Peyer's patch (tissue), 4 donors: ENCODE data around the gene CDKN2B. TPM values are rescaled to one million over a fixed set of nuclear protein-coding genes. Genes with fewer than 3 reads are reported as not detected.
A peak's percentile ranks its signal among the peaks of the same experiment; 100 is the strongest.

Experiments used
- DNase-seq, 3 donors: peaks; one replicate each; pipeline ENCODE4 v3.0.0-alpha.2; 2017 to 2019
- H3K27ac ChIP-seq, 4 donors: fragments of 200-600 bp; sonication (generic); one replicate each; pipeline ENCODE4 v1.5.1; 2016 to 2019
- H3K27me3 ChIP-seq, 2 donors: fragments of 200-600 bp; sonication (generic); one replicate each; pipeline ENCODE4 v1.5.1; 2019
- H3K36me3 ChIP-seq, 3 donors: fragments of 200-600 bp; sonication (generic); one replicate each; pipeline ENCODE4 v1.5.1; 2016 to 2019
- H3K4me1 ChIP-seq, 4 donors: fragments of 200-600 bp; sonication (generic); one replicate each; pipeline ENCODE4 v1.5.1; 2016 to 2019
- H3K4me3 ChIP-seq, 4 donors: fragments of 200-600 bp; sonication (generic); 1 replicate in 3 of 4; 2 replicates in 1 of 4; pipeline ENCODE4 v1.5.1; 2016 to 2019; ENCODE audit warnings: mild to moderate bottlenecking in 1 of 4
- H3K9me3 ChIP-seq, 4 donors: fragments of 200-600 bp; sonication (generic); one replicate each; pipeline ENCODE4 v1.5.1; 2016 to 2019; ENCODE audit warnings: mild to moderate bottlenecking in 1 of 4
- CTCF ChIP-seq, 6 experiments: fragments of 450-650 bp in 4 of 6; fragments of 200-600 bp in 2 of 6; sonication (generic) in 1 of 6; IDR thresholded peaks; one replicate each; pipeline ENCODE4 v1.5.1; 2017 to 2019; ENCODE audit warnings: antibody characterized with exemption in 6 of 6, mild to moderate bottlenecking in 3 of 6, moderate library complexity in 1 of 6
- POLR2A ChIP-seq, 2 donors: fragments of 450-650 bp; IDR thresholded peaks; one replicate each; pipeline ENCODE4 v1.5.1; 2017; ENCODE audit warnings: antibody characterized with exemption in 2 of 2, mild to moderate bottlenecking in 2 of 2, moderate library complexity in 2 of 2
- total RNA-seq, 4 donors: library from RNA; depleted of rRNA; stranded (reverse); fragments of >200 nt; gene quantifications; one replicate each; pipeline ENCODE4 v1.1.0, GENCODE V29; 2016

Gene CDKN2B
- total RNA-seq, 4 donors from 2014 or later = 15.7 to 375 (median 228) TPM

GRCh38 chr9:21969011-21969940 is 39.8 kb downstream of the CDKN2B start:
- peaks cover 0 to 15% (median 11%) of the 10 kb centered on the region in 4 donors for H3K4me1 ChIP-seq
- TF ChIP-seq CTCF (IDR thresholded peaks at IDR 0.05) (no peak), POLR2A (IDR thresholded peaks at IDR 0.05) (no peak)
- H3K27ac ChIP-seq = no peak overlapping the region
- no peaks in the 10 kb centered on the region for H3K36me3 ChIP-seq
- H3K4me3 ChIP-seq = no peak overlapping the region
- H3K9me3 ChIP-seq = peaks cover 0 to 8% (median 0%) of the 10 kb centered on the region in 4 donors
- no peak for DNase-seq
- peaks cover 5 to 78% of the 10 kb centered on the region in 2 donors for H3K27me3 ChIP-seq

- H3K36me3 ChIP-seq = no peaks in the 10 kb centered on the region
- no peak overlapping the region for H3K27ac ChIP-seq
- no peak overlapping the region for H3K4me3 ChIP-seq
- H3K9me3 ChIP-seq = peaks cover 0 to 8% (median 0%) of the 10 kb centered on the region in 4 donors
- peak in 1 of 3 donors; percentile 57 for DNase-seq
- no peak for TF ChIP-seq POLR2A (IDR thresholded peaks at IDR 0.05)
- TF ChIP-seq CTCF (IDR thresholded peaks at IDR 0.05) = no peak
- H3K27me3 ChIP-seq = peaks cover 5 to 70% of the 10 kb centered on the region in 2 donors
- peaks cover 0 to 11% (median 9%) of the 10 kb centered on the region in 4 donors for H3K4me1 ChIP-seq
Observed at GRCh38 chr9:21968331-21969010, 40.6 kb downstream of the CDKN2B start.

- Histone ChIP-seq H3K4me3 (no peak overlapping the region), H3K36me3 (no peaks in the 10 kb centered on the region), H3K27ac (no peak overlapping the region), H3K9me3 (peaks cover 0 to 8% (median 0%) of the 10 kb centered on the region in 4 donors), H3K4me1 (peaks cover 0 to 11% (median 9%) of the 10 kb centered on the region in 4 donors), H3K27me3 (peaks cover 0 to 69% of the 10 kb centered on the region in 2 donors)
- no peak for DNase-seq
- TF ChIP-seq CTCF (IDR thresholded peaks at IDR 0.05) (no peak), POLR2A (IDR thresholded peaks at IDR 0.05) (no peak)
Observed at GRCh38 chr9:21967702-21968101, 41.4 kb downstream of the CDKN2B start.

- TF ChIP-seq CTCF (IDR thresholded peaks at IDR 0.05) (no peak), POLR2A (IDR thresholded peaks at IDR 0.05) (no peak)
- Histone ChIP-seq H3K4me3 (no peak overlapping the region), H3K27me3 (peaks cover 0 to 65% of the 10 kb centered on the region in 2 donors), H3K27ac (no peak overlapping the region), H3K9me3 (peaks cover 0 to 8% (median 0%) of the 10 kb centered on the region in 4 donors), H3K4me1 (peaks cover 0 to 11% (median 9%) of the 10 kb centered on the region in 4 donors), H3K36me3 (no peaks in the 10 kb centered on the region)
- DNase-seq = no peak
Observed at GRCh38 chr9:21967169-21967568, 41.9 kb downstream of the CDKN2B start.

- H3K4me3 ChIP-seq = no peak overlapping the region
- no peak for DNase-seq
- peaks cover 0 to 11% (median 9%) of the 10 kb centered on the region in 4 donors for H3K4me1 ChIP-seq
- H3K9me3 ChIP-seq = peaks cover 0 to 8% (median 0%) of the 10 kb centered on the region in 4 donors
- no peak overlapping the region for H3K27ac ChIP-seq
- TF ChIP-seq POLR2A (IDR thresholded peaks at IDR 0.05) (no peak), CTCF (IDR thresholded peaks at IDR 0.05) (no peak)
- H3K27me3 ChIP-seq = peaks cover 0 to 62% of the 10 kb centered on the region in 2 donors
- H3K36me3 ChIP-seq = no peaks in the 10 kb centered on the region
Observed at GRCh38 chr9:21966140-21966851, 42.8 kb downstream of the CDKN2B start.
